GM21360 (cell line): ENCODE measurements around the gene GBX2.

Experiments used
- ATAC-seq: cut with Tn5 transposase; IDR thresholded peaks from one replicate; pipeline ENCODE4 v1.9.1; 2021; ENCODE audit warnings: mild to moderate bottlenecking, moderate library complexity; ENCODE audit not compliant: unreplicated experiment

GBX2 gene

DNA sequence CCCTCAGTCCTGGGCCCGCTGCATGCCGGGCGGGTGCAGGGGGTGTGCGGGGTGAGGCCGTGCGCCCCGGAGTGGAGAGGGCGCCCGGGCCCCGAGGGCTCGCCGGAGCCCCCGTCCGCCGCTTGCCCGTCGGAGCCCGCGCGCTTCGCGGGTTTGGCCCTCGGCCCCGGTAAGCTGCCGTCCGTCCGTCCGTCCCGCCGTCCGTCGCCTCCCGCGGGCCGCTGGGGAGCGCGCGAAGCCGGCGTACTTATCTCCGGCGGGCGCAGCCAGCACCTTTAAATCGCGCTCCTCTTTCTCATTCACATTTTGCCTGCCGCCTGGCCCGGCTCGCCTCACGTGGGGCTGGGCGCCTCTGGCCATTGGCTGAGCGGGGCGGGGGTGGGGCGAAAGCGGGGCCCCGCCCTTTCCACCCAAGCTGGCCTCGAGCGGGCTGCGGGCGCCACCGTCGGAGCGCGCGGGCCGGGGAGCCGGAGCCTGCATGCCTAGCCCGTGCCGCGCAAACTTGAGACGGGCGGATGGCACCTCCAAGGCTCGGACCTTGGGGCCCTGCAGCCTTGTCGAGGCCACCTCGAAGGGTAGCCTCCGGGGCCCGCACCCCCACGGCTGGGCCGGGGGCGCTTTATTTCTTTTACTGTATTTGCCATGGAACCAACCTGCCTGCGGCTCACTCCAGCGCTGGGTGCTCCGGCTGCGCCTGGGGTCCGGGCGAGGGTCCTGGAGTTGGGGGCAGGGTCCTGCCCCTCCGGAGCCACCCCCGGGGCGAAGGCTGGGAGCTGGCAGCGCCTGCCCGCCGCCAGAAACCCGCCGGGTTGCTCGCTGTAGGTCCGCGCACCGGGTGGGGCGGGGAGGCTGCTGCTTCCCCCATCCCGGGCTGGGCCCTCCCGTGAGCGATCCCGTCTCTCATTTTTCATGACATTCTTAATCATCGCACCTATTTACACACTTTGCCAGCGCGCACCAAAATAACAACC lies at the start of gene GBX2:
GBX2 (minus strand) TSS at position 277 of the 971 bp plus-strand sequence. CDS start 415 bp downstream, outside the sequence.
- ATAC-seq, result no peak

DNA sequence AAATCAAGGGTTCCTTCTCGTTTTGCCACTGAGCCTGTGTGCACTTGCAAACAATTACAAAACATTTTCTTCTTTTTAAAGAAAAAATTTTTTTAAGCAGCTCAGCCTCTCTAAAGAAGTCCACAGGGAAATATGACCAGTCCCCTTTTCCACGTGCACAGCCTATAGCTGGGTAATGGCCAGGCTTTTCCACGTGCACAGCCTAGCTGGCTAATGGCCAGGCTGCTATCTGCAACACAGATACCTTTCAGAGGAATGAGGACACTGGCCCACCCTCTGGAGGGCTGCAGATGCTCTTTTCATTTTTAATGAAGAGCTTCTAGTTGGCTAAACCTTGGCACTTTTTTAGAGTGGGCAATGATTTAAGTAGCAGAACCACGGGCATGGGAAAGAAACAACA lies 49.7 kb upstream of the GBX2 start:
- no peak for ATAC-seq

DNA sequence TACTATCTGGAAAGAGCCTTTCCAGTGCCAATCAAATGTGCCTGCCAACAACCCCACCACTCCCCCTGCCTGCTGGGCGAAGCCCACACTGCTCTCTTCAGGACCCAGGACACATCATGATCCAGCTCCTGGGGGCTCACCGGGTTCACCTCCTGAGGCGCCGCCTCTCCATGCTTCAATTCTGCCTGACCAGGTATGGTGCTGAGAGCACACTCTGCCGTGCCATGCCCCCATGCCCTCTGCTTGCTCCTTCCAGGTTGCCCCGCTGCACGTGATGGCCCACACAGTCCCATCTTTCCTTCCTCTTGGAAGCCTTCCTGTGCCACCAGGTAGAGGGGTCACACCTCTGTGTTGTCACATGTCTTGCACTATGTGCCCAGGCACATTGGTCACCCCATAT lies 48.5 kb upstream of the GBX2 start:
- ATAC-seq, result no peak

DNA sequence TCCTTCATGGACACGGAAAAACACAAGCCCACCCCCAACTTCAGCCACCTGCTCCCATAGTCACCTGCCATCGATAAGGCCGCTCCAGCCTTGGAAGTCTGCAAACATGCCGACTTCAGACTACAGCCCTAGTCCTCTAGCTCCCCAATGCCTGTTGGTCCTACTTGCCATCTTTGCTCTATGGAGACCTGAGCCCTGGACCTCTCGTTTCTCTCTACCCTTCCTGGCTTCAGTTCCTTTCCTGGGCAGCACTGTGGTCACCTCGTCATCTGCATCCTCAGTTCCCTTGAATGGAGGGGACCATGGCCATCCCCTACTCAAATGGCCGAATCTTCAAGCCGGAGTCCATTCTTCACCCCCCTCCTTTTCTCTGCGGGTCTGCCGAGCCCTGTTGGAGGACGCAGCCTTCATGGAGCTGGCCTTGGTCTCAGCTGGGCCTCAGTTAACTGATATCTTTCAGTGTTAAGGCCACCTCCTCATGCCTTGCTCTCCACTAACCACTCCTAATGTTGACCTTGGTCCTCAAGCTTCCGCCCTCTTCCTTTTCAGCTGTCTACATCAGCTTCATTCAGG lies 47.7 kb upstream of the GBX2 start:
- ATAC-seq, result no peak

DNA sequence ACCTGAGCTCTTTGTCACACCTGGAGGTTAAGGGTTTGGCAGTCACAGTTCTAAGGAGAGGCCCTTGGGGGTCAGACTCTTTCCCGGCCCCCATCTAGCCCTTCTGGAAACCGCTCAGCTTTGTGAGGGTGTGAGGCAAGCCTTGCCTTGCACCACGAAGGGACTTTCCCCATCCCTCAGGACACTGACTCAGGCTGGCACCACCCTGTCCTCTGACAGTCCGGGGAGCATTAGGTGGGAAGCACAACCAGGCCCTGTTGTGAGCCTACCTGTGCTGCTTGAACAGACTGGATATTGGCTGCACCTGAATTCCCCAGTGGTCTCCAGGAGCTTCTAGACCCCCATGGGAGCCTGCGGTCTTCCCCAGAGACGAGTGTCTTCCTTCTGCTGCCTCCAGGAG lies 47.0 kb upstream of the GBX2 start:
- no peak for ATAC-seq

DNA sequence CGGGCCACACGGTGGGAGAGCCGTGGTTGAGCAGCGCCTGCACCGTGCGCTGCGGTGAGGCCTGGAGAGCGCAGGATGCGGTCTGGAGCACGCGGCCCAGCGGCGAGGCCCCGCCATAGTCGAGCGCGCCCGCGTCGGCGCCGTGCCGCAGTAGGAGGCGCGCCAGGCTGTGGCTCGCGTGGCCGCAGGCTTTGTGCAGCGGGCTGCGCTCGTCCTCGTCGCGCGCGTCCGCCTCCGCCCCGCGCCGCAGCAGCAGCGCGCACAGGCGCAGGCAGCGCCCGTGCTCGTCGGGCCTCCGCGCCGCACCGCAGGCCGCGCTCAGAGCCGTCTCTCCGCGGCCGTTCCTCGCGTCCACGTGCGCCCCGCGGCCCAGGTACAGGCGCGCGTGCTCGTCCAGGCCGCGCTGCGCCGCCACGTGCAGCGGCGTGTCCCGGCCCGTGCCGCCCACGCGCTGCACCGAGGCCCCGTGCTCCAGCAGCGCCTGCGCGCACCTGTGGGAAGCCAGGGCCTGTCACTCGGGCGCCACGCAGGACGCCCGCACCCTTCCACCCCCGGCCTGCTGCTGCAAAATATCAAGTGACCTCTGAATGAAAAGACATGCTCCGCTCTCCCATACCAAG lies 46.3 kb upstream of the GBX2 start:
- no peak for ATAC-seq

DNA sequence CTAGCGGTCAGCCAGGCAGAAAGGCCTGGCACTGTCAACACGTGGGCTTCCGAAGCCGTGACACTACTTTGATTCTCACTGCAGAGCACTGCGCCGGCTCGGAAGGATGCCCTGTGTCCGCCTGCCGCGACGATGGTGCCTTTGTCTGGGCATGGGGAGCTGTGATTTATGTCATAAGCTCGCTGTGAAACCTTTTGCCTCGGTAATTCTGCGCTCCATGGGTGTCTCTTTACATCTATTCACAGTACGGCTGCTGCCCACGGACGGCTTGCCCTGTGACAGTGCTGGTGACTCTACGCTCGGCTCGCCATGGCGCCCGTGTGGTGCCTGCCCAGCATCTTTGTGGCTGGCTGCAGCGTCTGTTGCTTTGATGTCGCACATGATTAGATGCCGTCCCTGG lies 43.1 kb upstream of the GBX2 start:
- ATAC-seq, result no peak

DNA sequence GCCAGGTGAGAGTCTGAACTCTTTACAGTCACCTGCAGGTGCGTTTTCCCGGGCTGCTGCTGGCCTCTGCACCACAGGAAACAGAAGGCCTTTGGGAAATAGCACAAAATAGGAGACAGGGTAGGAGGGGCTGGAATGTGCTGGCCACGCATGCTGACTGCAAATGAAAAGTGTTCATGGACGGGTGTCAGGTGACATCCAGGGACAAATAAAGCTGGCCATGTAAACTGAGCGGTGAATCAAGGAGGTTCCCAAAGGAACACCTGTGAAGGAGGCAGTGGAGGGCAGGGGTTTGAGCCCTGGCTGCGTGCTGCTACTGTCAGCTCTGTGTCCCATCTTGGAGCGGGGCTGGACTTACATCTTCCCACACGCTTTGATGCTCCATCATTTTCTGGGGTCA lies 42.4 kb upstream of the GBX2 start:
- ATAC-seq, result no peak

DNA sequence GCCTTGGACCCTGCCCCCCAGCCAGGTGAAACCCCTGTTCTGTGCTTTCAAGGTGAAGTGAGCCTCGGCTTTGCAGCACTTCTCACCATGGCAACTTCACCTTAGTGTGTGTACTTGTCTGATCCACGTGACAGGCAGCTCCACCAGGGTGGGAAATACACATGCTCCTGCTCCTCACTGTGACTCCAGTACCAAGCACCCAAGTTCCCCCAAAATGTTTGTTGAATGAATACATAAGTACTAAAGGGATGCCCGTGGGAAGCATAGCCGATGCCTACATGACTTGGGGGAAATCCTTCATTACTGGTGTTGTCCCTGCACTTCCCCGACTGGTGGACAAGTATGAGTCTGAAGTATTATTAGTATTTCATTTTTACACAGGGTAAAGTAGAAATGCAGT lies 41.8 kb upstream of the GBX2 start:
- ATAC-seq, result no peak

DNA sequence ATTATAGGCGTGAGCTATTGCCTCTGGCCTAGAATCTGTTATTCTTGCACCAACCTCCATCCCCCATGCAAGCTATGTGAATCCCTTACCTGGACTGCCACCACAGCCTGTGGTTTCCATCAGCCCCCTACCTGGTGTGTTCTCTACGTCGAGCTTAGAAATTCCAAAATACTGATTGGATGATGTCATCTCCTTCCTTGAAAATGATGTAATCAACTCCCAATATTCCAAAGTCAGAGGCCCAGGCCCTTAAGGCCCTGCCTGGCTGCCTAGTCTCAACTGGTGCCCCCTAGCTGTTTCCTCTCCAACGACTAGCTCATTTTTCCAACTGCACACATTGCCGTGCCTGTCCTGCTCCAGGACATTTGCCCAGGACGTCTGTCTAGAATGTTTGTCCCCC lies 41.3 kb upstream of the GBX2 start:
- ATAC-seq, result no peak

DNA sequence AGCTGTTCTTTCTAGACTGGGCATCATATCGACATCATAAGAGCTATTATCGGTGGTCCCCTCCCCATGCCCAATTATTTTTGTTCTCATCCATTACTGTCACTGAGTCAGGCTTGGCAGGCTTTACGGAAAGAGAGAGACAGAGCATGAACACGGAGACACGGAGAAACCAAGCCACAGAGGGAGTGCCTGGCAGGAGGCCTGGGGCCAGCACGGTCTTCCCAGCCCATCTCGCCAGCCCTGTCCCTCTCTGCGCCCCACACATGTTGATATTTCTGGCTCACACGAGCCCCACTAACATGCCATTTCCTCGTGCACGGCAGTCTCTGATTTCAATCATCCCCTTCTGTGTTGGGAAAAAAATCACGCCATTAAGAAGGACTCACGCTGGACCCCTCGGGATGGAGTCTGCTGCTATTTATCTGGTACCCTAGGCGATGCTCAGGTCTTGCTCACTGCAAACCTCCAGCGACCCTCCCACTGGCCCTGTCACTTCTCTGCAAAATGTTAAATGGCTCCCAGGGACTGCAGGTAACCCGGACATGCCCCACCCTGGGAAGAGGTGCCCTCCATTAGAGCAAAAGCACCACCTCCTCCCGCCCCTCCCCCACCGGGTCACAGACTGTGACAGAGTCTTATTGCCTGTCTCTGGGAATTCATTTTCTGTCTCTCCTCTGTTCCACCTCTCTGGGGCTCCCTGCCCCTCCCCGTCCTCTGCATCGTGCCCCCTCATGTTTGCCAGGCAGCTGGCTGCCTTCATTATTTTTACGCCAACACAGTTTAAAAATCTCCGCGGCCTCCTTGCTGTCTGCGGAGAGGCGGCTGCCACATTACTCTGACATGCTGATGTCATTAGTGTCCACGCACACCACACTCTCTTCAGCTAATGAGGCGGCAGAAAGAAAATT lies 40.1 kb upstream of the GBX2 start:
- no peak for ATAC-seq

DNA sequence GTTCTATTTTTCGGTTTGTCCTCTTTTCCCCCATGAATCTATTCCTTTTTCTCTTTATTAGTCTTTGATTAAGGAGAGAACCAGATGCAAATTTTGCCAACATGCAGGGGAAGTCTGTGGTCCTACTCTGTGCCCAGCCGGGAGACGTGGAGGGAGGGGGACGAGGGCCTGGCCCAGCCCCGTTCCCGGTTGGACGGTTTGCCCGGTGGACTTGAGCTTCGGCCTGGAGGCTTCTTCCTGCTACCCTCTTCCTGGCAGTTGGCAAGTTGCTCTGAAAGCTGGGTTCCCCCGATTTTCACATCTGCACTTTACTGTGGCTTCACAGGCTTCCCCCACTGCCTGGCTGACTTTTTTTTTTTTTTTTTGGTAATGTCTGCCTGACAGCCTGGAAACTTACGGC lies 39.3 kb upstream of the GBX2 start:
- ATAC-seq, result no peak

DNA sequence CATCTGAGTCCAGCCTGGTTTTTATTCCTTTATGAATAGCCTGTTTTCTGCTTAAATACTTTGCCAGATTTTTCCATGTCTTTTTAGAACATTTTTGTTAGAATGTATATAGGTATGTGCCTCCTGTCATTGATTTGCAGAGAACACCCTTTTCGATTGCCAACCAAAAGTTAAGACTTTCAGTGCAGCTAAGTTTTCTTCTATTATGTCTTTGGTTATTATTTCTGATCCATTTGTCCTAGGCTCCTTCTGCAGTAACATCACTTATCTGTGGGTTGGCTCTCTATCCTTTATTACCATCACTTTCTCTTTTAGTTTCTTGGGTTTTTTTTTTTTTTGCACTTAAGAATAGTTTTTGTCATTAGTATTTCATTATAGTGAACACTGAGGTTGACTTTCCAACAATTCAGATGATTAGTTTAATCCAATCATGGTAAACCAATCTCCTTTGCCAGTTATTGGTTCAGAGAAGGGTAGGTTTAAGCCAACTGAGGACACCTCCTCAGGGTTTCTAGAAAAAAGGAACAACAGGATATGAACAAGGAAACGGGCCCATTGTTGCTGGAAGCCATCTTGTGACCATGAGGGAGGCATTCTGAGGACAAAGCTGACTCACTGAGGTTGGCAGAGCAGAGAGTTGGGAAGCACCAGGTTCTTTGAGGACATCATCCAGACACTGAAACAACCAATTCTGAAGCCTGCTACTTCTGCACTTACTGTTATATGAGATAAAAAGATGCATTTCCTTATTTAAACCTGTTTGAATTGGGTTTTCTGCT lies 37.9 kb upstream of the GBX2 start:
- no peak for ATAC-seq

DNA sequence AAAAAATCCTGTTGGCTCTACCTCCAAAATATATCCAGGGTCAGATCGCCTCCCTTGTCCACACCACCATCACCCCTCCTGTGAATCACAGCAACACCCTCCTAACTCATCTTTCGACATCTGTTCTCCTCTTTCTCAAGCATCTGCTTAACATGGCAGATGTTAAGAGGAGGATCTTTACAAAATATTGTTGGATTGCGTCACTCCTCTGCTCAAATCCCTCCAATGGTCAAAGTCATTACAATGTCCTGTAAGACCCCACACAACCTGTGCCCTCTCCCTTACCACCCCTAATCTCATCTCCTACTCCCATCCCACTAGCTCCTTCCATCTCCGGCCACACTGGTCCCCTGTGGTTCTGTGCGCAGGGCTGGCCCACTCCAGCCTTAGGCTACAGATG lies 36.8 kb upstream of the GBX2 start:
- no peak for ATAC-seq

DNA sequence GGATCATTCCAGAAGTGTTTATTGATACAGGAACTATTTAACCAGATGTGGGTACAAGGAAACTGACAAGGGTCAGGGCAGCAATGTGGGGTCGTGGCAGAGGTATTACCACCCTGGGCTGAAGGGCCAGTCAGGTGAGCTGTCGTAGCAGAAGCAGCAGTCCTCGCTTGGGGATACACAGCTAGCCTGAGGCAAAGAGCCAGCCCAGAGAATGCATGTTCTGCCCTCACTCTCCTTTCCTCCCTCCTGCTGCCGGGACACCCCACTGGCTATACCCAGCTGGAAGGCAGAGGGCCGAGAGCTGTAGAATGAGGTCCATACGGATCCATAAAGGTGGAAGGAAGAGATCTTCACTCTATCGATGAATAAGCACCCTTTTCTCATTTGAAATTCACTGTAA lies 32.2 kb upstream of the GBX2 start:
- ATAC-seq, result no peak

DNA sequence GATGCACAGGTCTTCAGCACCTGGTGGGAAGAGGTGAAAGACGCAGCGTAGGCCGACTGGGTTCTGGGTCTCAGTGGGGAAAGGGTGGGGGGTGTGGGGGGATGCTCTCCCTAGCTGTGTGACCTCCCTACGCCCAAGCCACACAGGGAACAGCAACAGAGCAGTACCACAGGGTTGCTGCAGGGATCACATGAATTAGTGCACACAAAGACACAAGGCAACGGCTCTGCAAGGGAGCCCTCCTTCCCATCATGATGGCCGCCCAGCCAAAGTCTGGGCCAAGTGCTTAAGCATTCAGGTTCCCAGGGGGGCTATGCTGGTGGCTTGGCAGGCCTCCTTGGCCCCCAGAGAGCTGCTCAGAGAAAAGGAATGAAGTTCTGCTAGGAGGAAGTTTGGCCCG lies 28.2 kb upstream of the GBX2 start:
- ATAC-seq, result no peak

DNA sequence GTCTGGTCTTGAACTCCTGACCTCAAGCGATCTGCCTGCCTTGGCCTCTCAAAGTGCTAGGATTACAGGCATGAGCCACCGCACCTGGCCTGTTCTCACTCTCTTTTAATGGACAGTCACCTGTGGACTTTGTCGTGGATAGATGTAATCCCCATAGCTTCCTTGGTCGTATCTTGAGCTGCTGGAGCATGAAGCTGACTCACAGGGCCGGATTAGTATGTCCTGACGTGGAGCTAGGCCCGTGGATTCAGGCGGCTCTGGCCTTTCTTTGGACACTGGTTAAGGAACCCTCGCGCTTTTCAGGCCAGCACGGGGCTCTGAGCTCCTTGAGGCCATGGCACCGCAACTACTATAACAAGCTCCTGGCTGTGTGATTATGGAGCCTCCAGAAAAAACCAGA lies 27.5 kb upstream of the GBX2 start:
- no peak for ATAC-seq

DNA sequence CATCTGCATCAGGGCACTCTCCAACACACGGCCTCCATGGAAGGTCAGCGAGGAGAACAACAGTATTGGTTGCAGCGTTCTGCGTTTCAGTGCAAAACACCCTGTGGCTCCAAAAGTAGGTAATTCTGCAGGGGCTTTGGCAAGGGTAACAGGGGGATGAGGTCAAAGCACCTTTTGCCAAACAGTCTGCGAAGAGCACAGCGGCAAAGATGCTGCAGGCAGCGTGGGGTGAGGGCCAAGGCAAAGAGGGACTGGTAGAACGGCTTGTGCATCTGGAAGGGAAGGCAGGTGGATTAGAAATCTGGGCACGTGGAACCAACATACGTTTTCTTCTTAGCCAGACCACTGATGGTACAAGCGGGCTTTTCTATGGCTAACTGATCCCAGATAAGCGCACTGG lies 26.6 kb upstream of the GBX2 start:
- no peak for ATAC-seq

DNA sequence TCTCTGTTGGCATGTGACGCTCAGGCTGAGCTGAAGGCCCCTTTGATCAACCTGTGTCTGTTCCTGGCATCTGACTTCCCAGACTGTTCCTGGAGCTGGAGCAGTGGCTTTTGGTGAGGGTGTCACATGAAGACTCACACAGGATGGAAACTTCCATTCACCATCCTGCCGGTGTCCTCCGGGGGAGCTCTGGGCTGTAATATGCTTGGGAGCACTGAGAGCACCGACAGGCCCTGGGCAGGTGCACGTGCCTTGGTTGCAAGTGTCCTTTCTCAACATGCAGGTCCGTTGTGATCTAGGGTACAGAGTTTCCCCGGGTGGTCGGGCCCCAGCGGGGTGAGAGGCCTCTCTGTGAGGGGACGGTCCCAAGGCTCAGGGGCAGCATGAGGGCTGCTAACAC lies 24.8 kb upstream of the GBX2 start:
- no peak for ATAC-seq

DNA sequence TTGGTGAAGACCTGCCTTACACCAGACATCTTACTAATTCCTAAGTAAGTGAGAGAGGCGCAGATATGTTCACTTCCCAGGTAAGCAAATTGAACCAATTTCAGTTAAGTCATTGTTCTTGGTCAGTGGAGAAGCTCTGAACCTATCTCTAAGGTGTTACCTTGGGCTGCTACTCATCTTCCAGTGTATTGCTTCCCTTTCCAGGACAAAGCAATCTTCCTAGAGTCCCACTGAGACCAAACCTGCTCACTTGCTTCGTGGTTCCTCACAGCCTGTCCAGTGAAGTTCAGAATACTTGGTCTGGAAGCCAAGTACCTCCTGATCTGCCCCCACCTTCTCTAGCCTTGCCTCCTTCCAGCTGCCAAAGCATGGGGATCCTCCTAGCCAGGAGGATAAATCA lies 22.5 kb upstream of the GBX2 start:
- no peak for ATAC-seq
